C4-2B (cell line): ENCODE data around the gene TMTC2.
A peak's percentile ranks its signal among the peaks of the same experiment; 100 is the strongest.
"Not testable (repeated sequence)": the region's sequence is repeated elsewhere in the genome, so short reads cannot be mapped to it uniquely, and the experiment has no call there.

Experiments used
- H3K27ac ChIP-seq: fragments of 450-650 bp; 2 replicates; pipeline ENCODE4 v1.5.1; 2017
- CTCF ChIP-seq: fragments of 450-650 bp; conservative IDR thresholded peaks from 2 replicates; pipeline ENCODE4 v1.5.1; 2017; ENCODE audit warnings: mild to moderate bottlenecking
- ZFX ChIP-seq: fragments of 450-650 bp; IDR thresholded peaks from 2 replicates; pipeline ENCODE4 v1.6.1; 2017

TMTC2 gene

DNA sequence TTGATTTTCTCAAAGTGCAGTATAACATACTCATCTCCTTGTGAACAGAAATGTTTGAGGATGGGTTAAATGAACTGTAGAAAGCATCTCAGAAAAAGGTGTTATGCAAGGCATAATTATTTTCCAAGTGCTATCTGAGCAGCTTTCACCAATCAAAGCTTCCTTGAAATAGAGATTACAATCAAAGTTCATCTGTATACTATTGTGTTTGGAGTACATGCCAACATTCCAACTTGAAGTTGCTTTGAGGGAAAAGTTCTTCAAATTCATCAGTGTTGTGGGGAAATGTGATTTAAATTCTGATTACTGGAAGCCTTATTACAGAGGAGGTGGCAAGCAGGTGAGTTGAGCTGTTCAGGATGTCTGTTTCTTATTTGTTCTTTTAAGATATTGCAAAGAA, 68.2 kb downstream of the TMTC2 start:
- H3K27ac ChIP-seq = peak overlapping the region; percentile 57
- TF ChIP-seq ZFX = no peak
- no peak for TF ChIP-seq CTCF

DNA sequence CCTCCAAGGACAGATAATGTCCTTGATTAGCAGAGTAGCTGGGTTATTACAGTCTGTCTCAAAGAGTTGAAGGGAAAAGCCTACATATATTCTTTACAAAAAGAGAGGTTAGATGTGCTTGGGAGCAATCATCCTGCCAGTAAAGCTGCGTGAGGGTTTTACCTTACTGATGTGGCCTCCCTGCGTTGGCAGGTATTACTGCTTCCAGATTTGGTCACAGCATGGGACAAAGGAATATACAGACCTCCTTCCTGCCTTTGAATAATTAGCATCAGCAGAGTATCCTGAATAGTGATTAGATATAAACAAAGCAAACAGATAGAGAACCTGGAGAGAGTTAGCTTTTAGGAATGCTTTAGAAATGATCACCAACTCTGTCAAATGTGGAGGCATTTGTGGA, 69.6 kb downstream of the TMTC2 start:
- TF ChIP-seq CTCF = no peak; the same call in 1 of the 2 replicates
- TF ChIP-seq ZFX = no peak
- peak overlapping the region; percentile 66; the same call in 1 of the 2 replicates for H3K27ac ChIP-seq

- TF ChIP-seq CTCF (no peak), ZFX (no peak)
- no peak overlapping the region for H3K27ac ChIP-seq
Measured at GRCh38 chr12:82757059-82757458, 70.4 kb downstream of the TMTC2 start.

DNA sequence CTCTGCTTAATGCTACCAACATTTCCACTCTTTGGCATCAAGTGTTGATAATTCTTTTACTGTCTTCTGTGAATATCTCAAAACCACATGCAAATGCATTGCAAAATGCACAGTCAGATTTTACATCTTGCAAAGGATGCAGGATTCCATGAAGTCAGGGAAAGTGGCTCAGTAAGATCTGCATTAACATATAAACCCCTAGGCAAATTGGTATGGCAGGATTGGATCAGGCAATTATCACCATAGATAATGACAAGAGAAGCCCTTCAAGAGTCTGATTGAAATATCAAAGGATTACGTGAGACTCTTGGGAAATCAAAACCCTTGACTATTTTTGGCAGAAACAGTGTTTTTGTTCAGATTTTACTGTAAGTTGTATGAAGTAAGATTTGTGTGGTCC, 71.0 kb downstream of the TMTC2 start:
- TF ChIP-seq CTCF = no peak
- no peak for TF ChIP-seq ZFX
- H3K27ac ChIP-seq = no peak overlapping the region

DNA sequence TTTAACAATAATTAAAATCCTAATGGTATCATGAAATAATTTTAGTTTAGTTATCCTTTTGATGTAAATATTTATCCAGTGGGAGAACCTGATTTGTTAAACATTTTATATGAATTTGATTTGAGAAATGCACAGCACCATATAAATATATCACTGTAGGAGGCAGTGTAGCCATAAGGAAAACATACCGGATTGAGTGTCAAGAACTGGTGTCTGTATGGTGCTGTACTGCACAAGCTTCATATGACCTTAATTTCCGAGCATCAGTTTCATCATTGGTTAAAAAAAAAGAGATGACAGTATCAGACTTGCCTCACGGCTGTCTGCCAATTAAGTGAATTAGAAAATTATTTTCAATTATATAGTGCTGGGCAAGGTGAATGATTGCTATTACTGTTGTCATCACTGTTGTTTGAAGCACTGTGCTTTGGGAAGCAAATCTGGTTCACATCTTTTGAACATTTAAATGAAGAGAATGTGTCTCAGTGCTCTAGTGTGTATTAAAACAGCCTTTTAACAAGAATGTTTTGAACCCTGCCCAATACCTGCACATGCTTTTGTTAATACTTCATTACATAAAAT, 72.1 kb downstream of the TMTC2 start:
- TF ChIP-seq ZFX = no peak
- TF ChIP-seq CTCF = peak; percentile 48

GRCh38 chr12:82760423-82760822, 73.7 kb downstream of the TMTC2 start:
- H3K27ac ChIP-seq = no peak overlapping the region
- no peak for TF ChIP-seq ZFX
- no peak for TF ChIP-seq CTCF

More for the DNA sequence above, 72.1 kb downstream of the TMTC2 start:
- no peak overlapping the region for H3K27ac ChIP-seq

DNA sequence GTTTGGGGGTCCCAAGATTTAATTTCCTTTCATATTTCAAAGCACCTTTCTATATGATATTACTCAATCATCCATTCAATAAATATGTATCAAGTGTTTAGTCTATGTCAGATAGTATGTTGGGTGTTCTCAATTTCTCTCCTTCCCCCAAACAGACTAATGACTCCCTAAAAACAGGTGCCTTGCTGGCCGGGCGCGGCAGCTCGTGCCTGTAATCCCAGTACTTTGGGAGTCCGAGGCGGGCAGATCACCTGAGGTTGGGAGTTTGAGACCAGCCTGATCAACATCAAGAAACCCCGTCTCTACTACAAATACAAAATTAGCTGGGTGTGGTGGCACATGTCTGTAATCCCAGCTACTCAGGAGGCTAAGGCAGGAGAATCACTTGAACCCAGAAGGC, 78.5 kb downstream of the TMTC2 start:
- H3K27ac ChIP-seq = not testable (repeated sequence)

DNA sequence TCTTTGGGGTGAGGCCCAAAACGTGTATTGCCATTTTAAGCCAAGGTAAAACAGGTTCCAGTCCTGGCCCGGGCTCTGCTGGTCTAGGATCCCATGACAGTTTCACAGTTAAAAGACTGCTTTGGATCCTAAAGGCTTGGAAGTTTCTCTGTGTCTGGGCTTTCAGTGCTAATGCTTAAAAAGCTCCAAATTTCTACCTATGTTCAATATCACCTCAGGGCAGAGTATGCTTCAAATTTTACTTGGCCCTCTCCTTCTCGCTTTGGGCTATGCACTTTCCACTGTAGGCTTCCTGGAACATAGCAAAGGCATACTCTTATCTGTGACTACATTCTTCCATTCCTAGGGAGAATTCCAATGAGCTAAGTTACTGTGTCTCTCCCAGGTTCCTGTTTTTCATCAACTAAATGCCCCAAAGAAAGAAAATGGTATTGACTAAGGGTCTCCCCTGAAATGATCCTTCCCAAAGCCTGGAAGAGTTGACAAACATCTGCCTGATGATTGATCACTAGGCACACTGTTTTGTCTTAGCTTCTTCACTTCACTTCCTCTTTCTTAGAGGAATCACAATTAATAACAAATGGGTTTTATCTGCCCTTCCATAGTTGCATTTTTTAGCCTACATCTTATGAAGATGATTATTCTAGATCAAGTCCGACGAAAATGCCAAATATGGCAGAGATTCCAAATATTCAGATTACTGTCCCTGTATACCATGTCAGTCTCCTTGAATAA, 79.4 kb downstream of the TMTC2 start:
- no peak overlapping the region for H3K27ac ChIP-seq
- TF ChIP-seq CTCF (no peak), ZFX (no peak)
